Mesendoderm (in vitro differentiated cells): ENCODE measurements around the gene SLC25A22.
A peak's percentile ranks its signal among the peaks of the same experiment; 100 is the strongest.

Experiments
- DNase-seq: peaks from one replicate; pipeline ENCODE4 v3.0.0; 2013
- H2AK5ac ChIP-seq: 2 replicates; pipeline ENCODE4 v1.6.1; 2013; ENCODE audit warnings: low read length, inconsistent platforms
- H2BK120ac ChIP-seq: 2 replicates; pipeline ENCODE4 v1.6.1; 2013; ENCODE audit warnings: low read depth, mild to moderate bottlenecking, low read length, moderate library complexity, mixed read lengths
- H2BK15ac ChIP-seq: replicated peaks from 2 replicates; pipeline ENCODE4 v1.6.1; 2013; ENCODE audit warnings: low read depth, mild to moderate bottlenecking, moderate library complexity
- H2BK5ac ChIP-seq: 2 replicates; pipeline ENCODE4 v1.6.1; 2013; ENCODE audit warnings: low read length, inconsistent platforms
- H3K18ac ChIP-seq: 2 replicates; pipeline ENCODE4 v1.6.1; 2013; ENCODE audit warnings: mild to moderate bottlenecking, low read length, mixed read lengths
- H3K23ac ChIP-seq: one replicate; pipeline ENCODE4 v1.6.1; 2013; ENCODE audit warnings: low read length
- H3K27ac ChIP-seq: 2 replicates; pipeline ENCODE4 v1.5.1; 2013; ENCODE audit warnings: low read depth, mild to moderate bottlenecking, inconsistent platforms, low read length, moderate library complexity
- H3K27me3 ChIP-seq: 2 replicates; pipeline ENCODE4 v1.6.1; 2013; ENCODE audit warnings: low read length, control low read depth, mild to moderate bottlenecking, inconsistent platforms; ENCODE audit not compliant: insufficient read depth, poor library complexity
- H3K36me3 ChIP-seq: 2 replicates; pipeline ENCODE4 v1.6.1; 2013; ENCODE audit warnings: low read length, inconsistent platforms; ENCODE audit not compliant: control insufficient read depth, insufficient read depth
- H3K4ac ChIP-seq: one replicate; pipeline ENCODE4 v1.6.1; 2013; ENCODE audit warnings: low read depth, mild to moderate bottlenecking, low read length, moderate library complexity
- H3K4me1 ChIP-seq: 2 replicates; pipeline ENCODE4 v1.6.1; 2013; ENCODE audit warnings: low read depth, low read length, inconsistent platforms; ENCODE audit not compliant: control insufficient read depth
- H3K4me2 ChIP-seq: 2 replicates; pipeline ENCODE4 v1.6.1; 2013; ENCODE audit warnings: low read length
- H3K4me3 ChIP-seq: 2 replicates; pipeline ENCODE4 v1.5.1; 2013; ENCODE audit warnings: mild to moderate bottlenecking, low read length
- H3K56ac ChIP-seq: one replicate; pipeline ENCODE4 v1.6.1; 2013; ENCODE audit warnings: low read length
- H3K79me1 ChIP-seq: 2 replicates; pipeline ENCODE4 v1.6.1; 2013; ENCODE audit warnings: low read length, inconsistent platforms
- H3K79me2 ChIP-seq: 2 replicates; pipeline ENCODE4 v1.6.1; 2013; ENCODE audit warnings: mild to moderate bottlenecking, low read length; ENCODE audit not compliant: control insufficient read depth, insufficient read depth
- H3K9ac ChIP-seq: 2 replicates; pipeline ENCODE4 v1.6.1; 2013; ENCODE audit warnings: low read length, inconsistent platforms
- H4K5ac ChIP-seq: one replicate; pipeline ENCODE4 v1.6.1; 2013; ENCODE audit warnings: low read length
- H4K8ac ChIP-seq: one replicate; pipeline ENCODE4 v1.6.1; 2013; ENCODE audit warnings: low read depth, mild to moderate bottlenecking, control low read depth, low read length, moderate library complexity
- WGBS: extraction: QIAGEN DNeasy Blood & Tissue Kit; methylation state at CpG from one replicate; pipeline ENCODE4 v1.1.7; 2013; ENCODE audit warnings: low lambda C conversion rate, missing lambda C conversion rate; ENCODE audit not compliant: insufficient coverage; ENCODE audit errors: extremely low coverage; 5-methylcytosine and 5-hydroxymethylcytosine counted together

The SLC25A22 gene

GRCh38 chr11:831961-832528, 34.0 kb upstream of the SLC25A22 start:
- Histone ChIP-seq H3K4me2 (peak overlapping the region; percentile 46), H4K8ac (no peak overlapping the region), H3K36me3 (no peaks in the 10 kb centered on the region), H3K4ac (no peak overlapping the region), H2BK5ac (no peak overlapping the region), H3K18ac (no peak overlapping the region), H3K23ac (peak overlapping the region; percentile 89), H3K79me2 (no peaks in the 10 kb centered on the region), H2BK15ac (no peak overlapping the region), H3K56ac (peak overlapping the region; percentile 94), H3K27me3 (peaks cover 3% of the 10 kb centered on the region), H3K27ac (no peak overlapping the region), H3K4me1 (peaks cover 11% of the 10 kb centered on the region), H3K79me1 (peaks cover 2% of the 10 kb centered on the region), H4K5ac (no peak overlapping the region), H3K9ac (peak overlapping the region; percentile 78), H2AK5ac (no peak overlapping the region), H3K4me3 (peak overlapping the region; percentile 34), H2BK120ac (no peak overlapping the region)
- DNase-seq, result no peak
- no CpG with 5 or more reads among the region's 23 CpGs for WGBS

GRCh38 chr11:831118-831864, 33.2 kb upstream of the SLC25A22 start:
- Histone ChIP-seq H2AK5ac (no peak overlapping the region), H3K56ac (no peak overlapping the region), H3K79me2 (no peaks in the 10 kb centered on the region), H3K18ac (no peak overlapping the region), H3K23ac (no peak overlapping the region), H4K5ac (no peak overlapping the region), H3K27me3 (peaks cover 3% of the 10 kb centered on the region), H3K9ac (no peak overlapping the region), H3K4ac (no peak overlapping the region), H2BK5ac (no peak overlapping the region), H3K27ac (no peak overlapping the region), H3K4me2 (no peak overlapping the region), H2BK120ac (no peak overlapping the region), H3K4me3 (no peak overlapping the region), H4K8ac (no peak overlapping the region), H3K4me1 (peaks cover 11% of the 10 kb centered on the region), H2BK15ac (no peak overlapping the region), H3K79me1 (peaks cover 2% of the 10 kb centered on the region), H3K36me3 (no peaks in the 10 kb centered on the region)
- DNase-seq, result no peak
- no CpG with 5 or more reads among the region's 31 CpGs for WGBS

GRCh38 chr11:830295-831117, 32.4 kb upstream of the SLC25A22 start:
- Histone ChIP-seq H2BK15ac (no peak overlapping the region), H3K27ac (no peak overlapping the region), H3K18ac (no peak overlapping the region), H2BK5ac (no peak overlapping the region), H3K4me3 (no peak overlapping the region), H3K4me2 (peak overlapping the region; percentile 80), H3K79me2 (no peaks in the 10 kb centered on the region), H3K79me1 (peaks cover 2% of the 10 kb centered on the region), H2AK5ac (no peak overlapping the region), H3K27me3 (peaks cover 3% of the 10 kb centered on the region), H3K23ac (peak overlapping the region; percentile 66), H3K4ac (no peak overlapping the region), H2BK120ac (no peak overlapping the region), H3K56ac (peak overlapping the region; percentile 76), H3K9ac (peak overlapping the region; percentile 71), H4K8ac (no peak overlapping the region), H3K36me3 (no peaks in the 10 kb centered on the region), H3K4me1 (peaks cover 11% of the 10 kb centered on the region), H4K5ac (no peak overlapping the region)
- whole genome bisulfite sequencing, result no CpG with 5 or more reads among the region's 78 CpGs
- peak; percentile 90 for DNase-seq

GRCh38 chr11:829847-830294, 31.8 kb upstream of the SLC25A22 start:
- Histone ChIP-seq H3K56ac (peak overlapping the region; percentile 81), H2BK120ac (no peak overlapping the region), H3K4me3 (no peak overlapping the region), H2BK15ac (no peak overlapping the region), H4K5ac (no peak overlapping the region), H3K27ac (no peak overlapping the region), H2AK5ac (no peak overlapping the region), H3K18ac (no peak overlapping the region), H4K8ac (no peak overlapping the region), H3K79me1 (peaks cover 2% of the 10 kb centered on the region), H3K9ac (peak overlapping the region; percentile 70), H3K23ac (peak overlapping the region; percentile 45), H3K4me1 (peaks cover 11% of the 10 kb centered on the region), H3K36me3 (no peaks in the 10 kb centered on the region), H3K27me3 (peaks cover 3% of the 10 kb centered on the region), H3K79me2 (no peaks in the 10 kb centered on the region), H3K4ac (no peak overlapping the region), H2BK5ac (no peak overlapping the region), H3K4me2 (peak overlapping the region; percentile 56)
- peak; percentile 56 for DNase-seq
- WGBS, result no CpG with 5 or more reads among the region's 39 CpGs

- no peak overlapping the region for H3K4me3 ChIP-seq
- H2AK5ac ChIP-seq, result no peak overlapping the region
- H3K36me3 ChIP-seq, result no peaks in the 10 kb centered on the region
- H4K5ac ChIP-seq, result no peak overlapping the region
- no peak overlapping the region for H3K18ac ChIP-seq
- H3K56ac ChIP-seq, result peak overlapping the region; percentile 81
- peak overlapping the region; percentile 70 for H3K9ac ChIP-seq
- H3K23ac ChIP-seq, result peak overlapping the region; percentile 45
- no CpG with 5 or more reads among the region's 40 CpGs for WGBS
- DNase-seq, result peak; percentile 42
- no peak overlapping the region for H3K4ac ChIP-seq
- peak overlapping the region; percentile 56 for H3K4me2 ChIP-seq
- peaks cover under 1% of the 10 kb centered on the region for H3K79me1 ChIP-seq
- H3K27me3 ChIP-seq, result peaks cover 3% of the 10 kb centered on the region
- peaks cover 11% of the 10 kb centered on the region for H3K4me1 ChIP-seq
- H3K79me2 ChIP-seq, result no peaks in the 10 kb centered on the region
- no peak overlapping the region for H2BK120ac ChIP-seq
- no peak overlapping the region for H2BK15ac ChIP-seq
- no peak overlapping the region for H2BK5ac ChIP-seq
- no peak overlapping the region for H3K27ac ChIP-seq
- no peak overlapping the region for H4K8ac ChIP-seq
Observed at GRCh38 chr11:829176-829846, 31.2 kb upstream of the SLC25A22 start.
